SK-N-SH (cell line): Measurements from ENCODE around the gene AKR1E2. TPM values are rescaled to one million over a fixed set of nuclear protein-coding genes. Genes with fewer than 3 reads are reported as not detected.

ENCODE experiments used
- CTCF ChIA-PET: fragments of 300-600, 350-600 bp; formaldehyde crosslinking; extraction: SDS; loops from one replicate; lab custom pipeline; 2021; lab: Yijun Ruan, JAX
- POLR2A ChIA-PET: fragments of 350-600 bp; sonication (Branson Sonifier 250); formaldehyde crosslinking; extraction: SDS; loops from one replicate; lab custom pipeline; 2020; ENCODE audit warnings: antibody characterized with exemption, inconsistent platforms; lab: Yijun Ruan, JAX
- DNase-seq: peaks from one replicate; pipeline ENCODE4 v3.0.0; 2012
- H2AFZ ChIP-seq: fragments of 200-600 bp; sonication (generic); 2 replicates; pipeline ENCODE4 v1.8.1; 2016; ENCODE audit warnings: antibody characterized with exemption, mild to moderate bottlenecking, low read depth
- H3F3A ChIP-seq: fragments of 200-600 bp; sonication (generic); replicated peaks from 2 replicates; pipeline ENCODE3; 2016; ENCODE audit warnings: antibody characterized with exemption, mild to moderate bottlenecking; ENCODE audit not compliant: insufficient read depth
- H3K27ac ChIP-seq, 2 experiments: fragments of 200-500 bp in 1 of 2; fragments of 200-600 bp in 1 of 2; sonication (Bioruptor generic) in 1 of 2; sonication (generic), shearing (Covaris generic) in 1 of 2; 2 replicates each; pipeline versions ENCODE4 v1.5.1 to v1.6.1; 2014 to 2016; ENCODE audit warnings: low read depth in 2 of 2, inconsistent platforms in 1 of 2, low read length in 1 of 2, mild to moderate bottlenecking in 1 of 2, mixed read lengths in 1 of 2
- H3K27me3 ChIP-seq: fragments of 200-600 bp; sonication (generic), shearing (Covaris generic); 2 replicates; pipeline ENCODE4 v1.6.1; 2016; ENCODE audit warnings: mixed run types; ENCODE audit not compliant: insufficient read depth
- H3K36me3 ChIP-seq, 2 experiments: fragments of 200-500 bp in 1 of 2; fragments of 200-600 bp in 1 of 2; sonication (Bioruptor generic) in 1 of 2; sonication (generic) in 1 of 2; replicated peaks in 1 of 2; 2 replicates each; pipeline versions ENCODE3 to v1.5.1; 2014 to 2016; ENCODE audit warnings: low read length in 1 of 2, mild to moderate bottlenecking in 1 of 2; ENCODE audit not compliant: insufficient read depth in 2 of 2, control insufficient read depth in 1 of 2
- H3K4me1 ChIP-seq, 2 experiments: fragments of 200-500 bp in 1 of 2; fragments of 200-600 bp in 1 of 2; sonication (Bioruptor generic) in 1 of 2; sonication (generic), shearing (Covaris generic) in 1 of 2; 2 replicates each; pipeline versions ENCODE4 v1.5.1 to v1.6.1; 2014 to 2016; ENCODE audit warnings: low read depth in 1 of 2, low read length in 1 of 2, mixed run types in 1 of 2; ENCODE audit not compliant: insufficient read depth in 2 of 2, control insufficient read depth in 1 of 2
- H3K4me2 ChIP-seq: fragments of 200-600 bp; sonication (generic), shearing (Covaris generic); 2 replicates; pipeline ENCODE4 v1.6.1; 2017; ENCODE audit warnings: mixed run types
- H3K4me3 ChIP-seq, 2 experiments: fragments of 200-500 bp in 1 of 2; fragments of 200-600 bp in 1 of 2; sonication (Bioruptor generic) in 1 of 2; sonication (generic), shearing (Covaris generic) in 1 of 2; 2 replicates each; pipeline versions ENCODE4 v1.5.1 to v1.8.1; 2014 to 2016; ENCODE audit warnings: low read depth in 2 of 2, inconsistent platforms in 1 of 2, low read length in 1 of 2, mild to moderate bottlenecking in 1 of 2, mixed read lengths in 1 of 2, moderate library complexity in 1 of 2
- H3K79me2 ChIP-seq: fragments of 200-600 bp; sonication (generic); 2 replicates; pipeline ENCODE4 v1.8.1; 2017; ENCODE audit warnings: mild to moderate bottlenecking; ENCODE audit not compliant: insufficient read depth
- H3K9ac ChIP-seq: fragments of 200-600 bp; sonication (generic); 2 replicates; pipeline ENCODE4 v1.6.1; 2017; ENCODE audit warnings: mixed run types
- H3K9me2 ChIP-seq: fragments of 200-600 bp; sonication (generic); 2 replicates; pipeline ENCODE4 v1.6.1; 2017; ENCODE audit warnings: mixed run types
- H3K9me3 ChIP-seq: fragments of 200-600 bp; sonication (generic); 2 replicates; pipeline ENCODE4 v1.6.1; 2017; ENCODE audit warnings: mixed run types, mild to moderate bottlenecking, moderate library complexity
- H4K20me1 ChIP-seq: fragments of 200-600 bp; sonication (generic); 2 replicates; pipeline ENCODE4 v1.6.1; 2017; ENCODE audit warnings: mild to moderate bottlenecking, mixed run types; ENCODE audit not compliant: insufficient read depth
- CHD2 ChIP-seq: fragments of 150-350 bp; IDR thresholded peaks from 2 replicates; pipeline ENCODE4 v1.6.1; 2018; ENCODE audit warnings: low read length; ENCODE audit not compliant: partially characterized antibody
- ELF1 ChIP-seq: IDR thresholded peaks from 2 replicates; pipeline ENCODE4 v1.4.0; 2012
- EP300 ChIP-seq, 2 experiments: IDR thresholded peaks; 2 replicates each; pipeline versions ENCODE4 v1.4.0 to v1.6.1; 2012; ENCODE audit warnings: borderline replicate concordance in 1 of 2, low read depth in 1 of 2, low read length in 1 of 2
- FOSL2 ChIP-seq: IDR thresholded peaks from 2 replicates; pipeline ENCODE4 v1.4.0; 2012; ENCODE audit warnings: low read depth, mild to moderate bottlenecking, moderate library complexity, borderline replicate concordance
- JUND ChIP-seq: IDR thresholded peaks from 2 replicates; pipeline ENCODE4 v1.4.0; 2012
- MAX ChIP-seq: IDR thresholded peaks from 2 replicates; pipeline ENCODE4 v1.4.0; 2012; ENCODE audit warnings: low read depth
- NRF1 ChIP-seq: IDR thresholded peaks from 2 replicates; pipeline ENCODE4 v1.6.1; 2012; ENCODE audit warnings: low read depth, mild to moderate bottlenecking, low read length
- USF1 ChIP-seq: IDR thresholded peaks from 2 replicates; pipeline ENCODE4 v1.4.0; 2012; ENCODE audit warnings: low read depth, borderline replicate concordance
- USF2 ChIP-seq: fragments of 150-350 bp; IDR thresholded peaks from 2 replicates; pipeline ENCODE4 v1.6.1; 2017; ENCODE audit warnings: antibody characterized with exemption, low read length, low read depth, borderline replicate concordance
- WGBS: methylation state at CpG from one replicate; pipeline ENCODE4 v1.1.6; 2017; ENCODE audit warnings: low lambda C conversion rate; 5-methylcytosine and 5-hydroxymethylcytosine counted together
- polyA plus RNA-seq, 3 experiments: library from polyadenylated mRNA; depleted of rRNA; stranded (reverse); fragments of >200 nt; gene quantifications; 2 replicates each; pipeline ENCODE4 v1.2.3, GENCODE V29; 2012
- TF ChIP-seq, protein P1 (sequence below): IDR thresholded peaks from 2 replicates; pipeline ENCODE4 v1.6.1; 2012; ENCODE audit warnings: mild to moderate bottlenecking, low read depth, low read length, moderate library complexity

AKR1E2 gene
- polyA plus RNA-seq, 1 of the 3 experiments (the other 2 are of a cell fraction): 5.8 TPM

- TF ChIP-seq, protein P1, sequence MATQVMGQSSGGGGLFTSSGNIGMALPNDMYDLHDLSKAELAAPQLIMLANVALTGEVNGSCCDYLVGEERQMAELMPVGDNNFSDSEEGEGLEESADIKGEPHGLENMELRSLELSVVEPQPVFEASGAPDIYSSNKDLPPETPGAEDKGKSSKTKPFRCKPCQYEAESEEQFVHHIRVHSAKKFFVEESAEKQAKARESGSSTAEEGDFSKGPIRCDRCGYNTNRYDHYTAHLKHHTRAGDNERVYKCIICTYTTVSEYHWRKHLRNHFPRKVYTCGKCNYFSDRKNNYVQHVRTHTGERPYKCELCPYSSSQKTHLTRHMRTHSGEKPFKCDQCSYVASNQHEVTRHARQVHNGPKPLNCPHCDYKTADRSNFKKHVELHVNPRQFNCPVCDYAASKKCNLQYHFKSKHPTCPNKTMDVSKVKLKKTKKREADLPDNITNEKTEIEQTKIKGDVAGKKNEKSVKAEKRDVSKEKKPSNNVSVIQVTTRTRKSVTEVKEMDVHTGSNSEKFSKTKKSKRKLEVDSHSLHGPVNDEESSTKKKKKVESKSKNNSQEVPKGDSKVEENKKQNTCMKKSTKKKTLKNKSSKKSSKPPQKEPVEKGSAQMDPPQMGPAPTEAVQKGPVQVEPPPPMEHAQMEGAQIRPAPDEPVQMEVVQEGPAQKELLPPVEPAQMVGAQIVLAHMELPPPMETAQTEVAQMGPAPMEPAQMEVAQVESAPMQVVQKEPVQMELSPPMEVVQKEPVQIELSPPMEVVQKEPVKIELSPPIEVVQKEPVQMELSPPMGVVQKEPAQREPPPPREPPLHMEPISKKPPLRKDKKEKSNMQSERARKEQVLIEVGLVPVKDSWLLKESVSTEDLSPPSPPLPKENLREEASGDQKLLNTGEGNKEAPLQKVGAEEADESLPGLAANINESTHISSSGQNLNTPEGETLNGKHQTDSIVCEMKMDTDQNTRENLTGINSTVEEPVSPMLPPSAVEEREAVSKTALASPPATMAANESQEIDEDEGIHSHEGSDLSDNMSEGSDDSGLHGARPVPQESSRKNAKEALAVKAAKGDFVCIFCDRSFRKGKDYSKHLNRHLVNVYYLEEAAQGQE: no peak
- peak; percentile 55; the same call in 1 of the 2 replicates for TF ChIP-seq MAX
- peak; percentile 66; the same call in 1 of the 2 replicates for TF ChIP-seq USF1
- no peak for TF ChIP-seq ELF1
- TF ChIP-seq NRF1: no peak
- TF ChIP-seq FOSL2: peak; percentile 81
- no peak for TF ChIP-seq CHD2
Observed at GRCh38 chr10:4813023-4813422, 13.0 kb upstream of the AKR1E2 start (continued).

DNA sequence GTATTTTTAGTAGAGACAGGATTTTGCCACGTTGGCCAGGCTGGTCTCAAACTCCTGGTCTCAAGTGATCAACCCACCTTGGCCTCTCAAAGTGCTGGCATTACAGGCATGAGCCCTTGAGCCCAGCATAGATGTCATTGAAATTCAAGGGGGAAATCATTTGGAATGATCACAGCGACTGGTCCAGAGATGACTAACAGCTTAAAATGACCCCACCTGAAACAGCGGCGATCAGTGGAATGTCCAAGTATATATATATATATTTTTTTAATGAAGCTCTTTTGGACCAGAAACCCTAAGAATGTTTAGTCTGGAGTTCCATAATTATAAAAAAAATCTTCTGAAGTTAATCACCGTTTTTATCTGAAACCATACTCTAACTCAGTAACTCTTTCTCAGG is 12.5 kb upstream of the AKR1E2 start:
- POLR2A ChIA-PET: no interaction called here
- CTCF ChIA-PET: interaction anchor here (0.9 to 1.8 kb wide), 6 partner anchors 10 to 810 kb away, joined by 3 to 4 read pairs (median 3); partner anchors contain the start of gene AKR1E2

More for the DNA sequence above, 12.5 kb upstream of the AKR1E2 start:
- TF ChIP-seq USF2 (no peak), EP300 (IDR thresholded peaks at IDR 0.05; ENCODE audit: borderline replicate concordance in 1 of 2, low read depth in 1 of 2, low read length in 1 of 2) (no peak), JUND (no peak)
- TF ChIP-seq, all 33 proteins: peak for 0
- H3K4me2 ChIP-seq: no peak overlapping the region
- 62% methylated on average over 5 of the region's 5 CpGs for WGBS
- H3K79me2 ChIP-seq: no peaks in the 10 kb centered on the region
- no peak for DNase-seq
- no peaks in the 10 kb centered on the region for H3K9me3 ChIP-seq
- H3K27ac ChIP-seq: peak overlapping the region in 1 of 2 experiments; percentile 68; a peak in 2 of 4 replicates
- H3K4me1 ChIP-seq: peaks cover 0 to 11% of the 10 kb centered on the region in 2 experiments; a peak in 1 of 4 replicates
- H4K20me1 ChIP-seq: no peaks in the 10 kb centered on the region
- H3K27me3 ChIP-seq: no peaks in the 10 kb centered on the region
- H3K36me3 ChIP-seq: no peaks in the 10 kb centered on the region
- no peak overlapping the region; the same call in 1 of the 2 replicates for H3K9ac ChIP-seq
- H3F3A ChIP-seq: peaks cover 37% of the 10 kb centered on the region
- no peak overlapping the region for H3K4me3 ChIP-seq
- H3K9me2 ChIP-seq: no peaks in the 10 kb centered on the region
- no peak overlapping the region for H2AFZ ChIP-seq
